Upper lobe of left lung (tissue), 6 donors: ENCODE results near the gene MPHOSPH8. TPM values are rescaled to one million over a fixed set of nuclear protein-coding genes. Genes with fewer than 3 reads are reported as not detected.

ENCODE experiments used
- ATAC-seq, 2 donors: fragments of 200-7000 bp; cut with Tn5 transposase; one replicate each; pipeline ENCODE4 v1.9.1; 2022; ENCODE audit warnings: mild to moderate bottlenecking in 2 of 2, moderate library complexity in 2 of 2; ENCODE audit not compliant: low FRiP score in 2 of 2
- DNase-seq, 2 donors: peaks; one replicate each; pipeline ENCODE4 v3.0.0-alpha.2; 2019 to 2020
- H3K27ac ChIP-seq, 4 donors: fragments of 200-600 bp; sonication (generic); one replicate each; pipeline ENCODE4 v1.5.1; 2016 to 2019
- H3K27me3 ChIP-seq, 4 donors: fragments of 200-600 bp; sonication (generic); one replicate each; pipeline ENCODE4 v1.5.1; 2017 to 2019
- H3K36me3 ChIP-seq, 4 donors: fragments of 200-600 bp; sonication (generic); one replicate each; pipeline ENCODE4 v1.5.1; 2016 to 2019
- H3K4me1 ChIP-seq, 4 donors: fragments of 200-600 bp; sonication (generic); one replicate each; pipeline ENCODE4 v1.5.1; 2018 to 2019
- H3K4me3 ChIP-seq, 4 donors: fragments of 200-600 bp; sonication (generic); one replicate each; pipeline ENCODE4 v1.5.1; 2017 to 2019; ENCODE audit warnings: mild to moderate bottlenecking in 2 of 4, moderate library complexity in 1 of 4
- H3K9me3 ChIP-seq, 4 donors: fragments of 200-600 bp; sonication (generic); one replicate each; pipeline ENCODE4 v1.5.1; 2018 to 2019
- EP300 ChIP-seq, 4 donors: sonication (generic); formaldehyde crosslinking; IDR thresholded peaks; one replicate each; pipeline ENCODE4 v1.5.1; 2017; ENCODE audit warnings: antibody characterized with exemption in 4 of 4, control low read depth in 2 of 4
- POLR2A ChIP-seq, 4 donors: fragments of 450-650 bp; IDR thresholded peaks; one replicate each; pipeline ENCODE4 v1.5.1; 2016 to 2017; ENCODE audit warnings: antibody characterized with exemption in 4 of 4, mild to moderate bottlenecking in 2 of 4
- POLR2AphosphoS5 ChIP-seq, 2 donors: sonication (generic); formaldehyde crosslinking; IDR thresholded peaks; one replicate each; pipeline ENCODE4 v1.5.1; 2017; ENCODE audit warnings: antibody characterized with exemption in 2 of 2
- WGBS, 2 donors: methylation state at CpG; one replicate each; pipeline ENCODE4 v1.1.5; 2017 to 2018; 5-methylcytosine and 5-hydroxymethylcytosine counted together
- total RNA-seq, 6 donors: library from RNA; depleted of rRNA in 4 of 6; stranded (reverse); fragments of >200 nt in 4 of 6; gene quantifications; one replicate each; pipeline versions ENCODE4 v1.1.0 to v1.2.1, GENCODE V29; 2016 to 2021
- TF ChIP-seq, protein P1 (sequence below), 6 experiments: fragments of 450-650 bp in 4 of 6; fragments of 200-600 bp in 2 of 6; sonication (generic) in 2 of 6; IDR thresholded peaks; one replicate each; pipeline ENCODE4 v1.5.1; 2016 to 2019; ENCODE audit warnings: antibody characterized with exemption in 6 of 6
- donor health status: DM: no; HTN: no; CAD: no; lungs with moderate emphysema.
- donor health status: DM: no; HTN: yes; CAD: no; lungs with severe emphysema.

Gene MPHOSPH8
- total RNA-seq, 6 donors from 2014 or later, result 24.0 to 81.7 (median 35.3) TPM

DNA sequence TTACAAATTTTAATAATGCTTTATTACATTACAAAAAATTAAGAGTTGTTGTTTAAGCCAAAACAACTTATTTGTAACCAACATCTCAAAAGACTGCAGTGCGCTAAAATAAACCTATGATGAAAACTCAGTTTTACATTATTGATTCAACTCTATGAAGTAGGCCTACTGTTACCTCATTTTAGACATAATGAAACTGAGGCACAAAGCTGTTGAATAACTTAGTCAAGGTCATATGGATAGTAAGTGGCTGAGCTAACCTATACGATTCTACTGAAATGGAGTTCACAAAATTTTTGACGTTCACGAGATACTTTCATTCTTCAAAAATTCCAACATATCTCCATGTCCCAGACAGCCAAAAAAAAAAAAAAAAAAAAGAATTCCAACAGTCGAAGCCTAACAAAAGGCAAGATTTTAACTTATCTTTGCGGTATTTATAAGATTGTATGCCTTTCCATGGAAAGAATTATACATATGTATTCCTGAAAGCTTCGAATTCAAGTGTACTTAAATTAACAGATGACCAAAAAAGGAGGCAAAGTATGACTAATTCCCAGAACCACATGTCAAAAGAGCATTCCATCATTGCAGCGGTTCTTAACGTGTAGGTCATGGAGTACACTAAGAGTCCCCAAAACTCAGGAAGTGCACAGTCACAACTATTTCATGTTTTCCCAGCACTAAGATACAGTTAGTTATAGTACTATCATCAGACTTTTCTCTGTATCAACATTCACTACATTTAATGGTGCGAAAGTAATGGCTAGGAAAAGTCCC, 79.9 kb downstream of the MPHOSPH8 start:
- ATAC-seq (no peak), DNase-seq (no peak)
- Histone ChIP-seq H3K27me3 (no peaks in the 10 kb centered on the region), H3K36me3 (peaks cover 0 to 4% (median 1%) of the 10 kb centered on the region in 4 donors), H3K9me3 (no peaks in the 10 kb centered on the region), H3K4me3 (no peak overlapping the region), H3K4me1 (no peaks in the 10 kb centered on the region), H3K27ac (no peak overlapping the region)
- no peak for TF ChIP-seq EP300 (IDR thresholded peaks at IDR 0.05)
- no peak for TF ChIP-seq POLR2AphosphoS5 (IDR thresholded peaks at IDR 0.05)
- TF ChIP-seq POLR2A (IDR thresholded peaks at IDR 0.05), result no peak
- TF ChIP-seq, protein P1, sequence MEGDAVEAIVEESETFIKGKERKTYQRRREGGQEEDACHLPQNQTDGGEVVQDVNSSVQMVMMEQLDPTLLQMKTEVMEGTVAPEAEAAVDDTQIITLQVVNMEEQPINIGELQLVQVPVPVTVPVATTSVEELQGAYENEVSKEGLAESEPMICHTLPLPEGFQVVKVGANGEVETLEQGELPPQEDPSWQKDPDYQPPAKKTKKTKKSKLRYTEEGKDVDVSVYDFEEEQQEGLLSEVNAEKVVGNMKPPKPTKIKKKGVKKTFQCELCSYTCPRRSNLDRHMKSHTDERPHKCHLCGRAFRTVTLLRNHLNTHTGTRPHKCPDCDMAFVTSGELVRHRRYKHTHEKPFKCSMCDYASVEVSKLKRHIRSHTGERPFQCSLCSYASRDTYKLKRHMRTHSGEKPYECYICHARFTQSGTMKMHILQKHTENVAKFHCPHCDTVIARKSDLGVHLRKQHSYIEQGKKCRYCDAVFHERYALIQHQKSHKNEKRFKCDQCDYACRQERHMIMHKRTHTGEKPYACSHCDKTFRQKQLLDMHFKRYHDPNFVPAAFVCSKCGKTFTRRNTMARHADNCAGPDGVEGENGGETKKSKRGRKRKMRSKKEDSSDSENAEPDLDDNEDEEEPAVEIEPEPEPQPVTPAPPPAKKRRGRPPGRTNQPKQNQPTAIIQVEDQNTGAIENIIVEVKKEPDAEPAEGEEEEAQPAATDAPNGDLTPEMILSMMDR (IDR thresholded peaks at IDR 0.05), result no peak
- WGBS, 2 donors, result 71 to 73% methylated on average over 10 of the region's 10 CpGs

DNA sequence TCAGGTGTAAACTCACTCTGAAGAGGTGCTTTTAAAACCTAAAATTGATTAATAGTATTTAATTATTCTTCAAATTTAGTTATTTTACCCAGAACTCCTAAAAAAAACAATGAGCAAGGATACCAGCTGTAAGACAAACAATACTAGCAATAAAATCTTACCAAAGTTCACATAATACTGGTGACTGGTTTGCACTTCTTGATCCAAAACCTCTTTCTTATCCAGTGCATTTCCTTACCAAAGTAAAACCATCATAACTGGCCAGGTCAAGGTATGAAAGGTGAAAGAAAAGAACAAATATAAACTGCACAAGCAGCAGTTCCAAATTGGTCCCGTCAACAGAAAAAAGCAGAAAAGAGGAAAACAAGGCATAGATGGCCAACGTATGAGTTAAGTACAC, 86.6 kb downstream of the MPHOSPH8 start:
- DNase-seq, result no peak
- no peak for ATAC-seq

More for the DNA sequence above, 86.6 kb downstream of the MPHOSPH8 start:
- no peak for TF ChIP-seq POLR2AphosphoS5 (IDR thresholded peaks at IDR 0.05)
- TF ChIP-seq POLR2A (IDR thresholded peaks at IDR 0.05), result no peak
- TF ChIP-seq EP300 (IDR thresholded peaks at IDR 0.05), result no peak
- TF ChIP-seq, protein P1 (IDR thresholded peaks at IDR 0.05), result no peak
- 89% methylated on average over 2 of the region's 2 CpGs for WGBS, 2 donors
- H3K4me1 ChIP-seq, result no peaks in the 10 kb centered on the region
- H3K9me3 ChIP-seq, result no peaks in the 10 kb centered on the region
- no peaks in the 10 kb centered on the region for H3K27me3 ChIP-seq
- no peak overlapping the region for H3K4me3 ChIP-seq
- H3K36me3 ChIP-seq, result peaks cover 0 to 8% (median 2%) of the 10 kb centered on the region in 4 donors
- no peak overlapping the region for H3K27ac ChIP-seq

Other genes starting within 250 kb of the MPHOSPH8 start
- gene TPTE2, start 72.1 kb upstream of the MPHOSPH8 start, total RNA-seq, result not detected
- gene PSPC1, start 149.3 kb downstream of the MPHOSPH8 start, total RNA-seq, result 100 to 1,000 TPM in 2 of 6 donors, 10 to 100 TPM in 4; 38.0 to 265 (median 69.7) TPM
- 10 to 100 TPM in 3 of 6 donors, 1 to 10 TPM in 3; 6.5 to 23.0 (median 10.4) TPM for gene ZMYM5, start 230.0 kb downstream of the MPHOSPH8 start, total RNA-seq